ENCODE measurements around the gene CSRP3. TPM values are rescaled to one million over a fixed set of nuclear protein-coding genes. Genes with fewer than 3 reads are reported as not detected.

The CSRP3 gene
- total RNA-seq, 1 experiment from 2014 or later: not detected

GRCh38 chr11:19194620-19195308 is 7.0 kb downstream of the CSRP3 start:
- in situ Hi-C loops (cut with HindIII; ENCODE audit: low pct_unique_long_range_greater_than_20kb, low sequenced_read_pairs): no loop called here
- DNase-seq (ENCODE audit: low read depth): no peak

GRCh38 chr11:19193916-19194315 is 7.9 kb downstream of the CSRP3 start:
- in situ Hi-C loops (cut with HindIII; ENCODE audit: low pct_unique_long_range_greater_than_20kb, low sequenced_read_pairs): no loop called here
- DNase-seq (ENCODE audit: low read depth): no peak

- no peak for DNase-seq (ENCODE audit: low read depth)
- in situ Hi-C loops (cut with HindIII; ENCODE audit: low pct_unique_long_range_greater_than_20kb, low sequenced_read_pairs): no loop called here
Observed at GRCh38 chr11:19191530-19192169, 10.1 kb downstream of the CSRP3 start.

GRCh38 chr11:19187833-19188258 is 13.9 kb downstream of the CSRP3 start:
- in situ Hi-C loops (cut with HindIII; ENCODE audit: low pct_unique_long_range_greater_than_20kb, low sequenced_read_pairs): no loop called here

GRCh38 chr11:19187114-19187832 is 14.5 kb downstream of the CSRP3 start:
- in situ Hi-C loops (cut with HindIII; ENCODE audit: low pct_unique_long_range_greater_than_20kb, low sequenced_read_pairs): no loop called here
- no peak for DNase-seq (ENCODE audit: low read depth)

More at GRCh38 chr11:19187833-19188258, 13.9 kb downstream of the CSRP3 start:
- no peak for DNase-seq (ENCODE audit: low read depth)

- DNase-seq (ENCODE audit: low read depth): no peak
- in situ Hi-C loops (cut with HindIII; ENCODE audit: low pct_unique_long_range_greater_than_20kb, low sequenced_read_pairs): no loop called here
Observed at GRCh38 chr11:19185516-19186052, 16.2 kb downstream of the CSRP3 start.

- DNase-seq (ENCODE audit: low read depth): no peak
- in situ Hi-C loops (cut with HindIII; ENCODE audit: low pct_unique_long_range_greater_than_20kb, low sequenced_read_pairs): no loop called here
Observed at GRCh38 chr11:19185036-19185435, 16.7 kb downstream of the CSRP3 start.

- DNase-seq (ENCODE audit: low read depth): no peak
- in situ Hi-C loops (cut with HindIII; ENCODE audit: low pct_unique_long_range_greater_than_20kb, low sequenced_read_pairs): no loop called here
Observed at GRCh38 chr11:19183646-19184045, 18.1 kb downstream of the CSRP3 start.

- no peak for DNase-seq (ENCODE audit: low read depth)
- in situ Hi-C loops (cut with HindIII; ENCODE audit: low pct_unique_long_range_greater_than_20kb, low sequenced_read_pairs): no loop called here
Observed at GRCh38 chr11:19181531-19182261, 20.1 kb downstream of the CSRP3 start.

- in situ Hi-C loops (cut with HindIII; ENCODE audit: low pct_unique_long_range_greater_than_20kb, low sequenced_read_pairs): no loop called here
- no peak for DNase-seq (ENCODE audit: low read depth)
Observed at GRCh38 chr11:19176629-19177186, 25.1 kb downstream of the CSRP3 start.

GRCh38 chr11:19173964-19174638 is 27.7 kb downstream of the CSRP3 start:
- no peak for DNase-seq (ENCODE audit: low read depth)
- in situ Hi-C loops (cut with HindIII; ENCODE audit: low pct_unique_long_range_greater_than_20kb, low sequenced_read_pairs): no loop called here

GRCh38 chr11:19173004-19173689 is 28.6 kb downstream of the CSRP3 start:
- in situ Hi-C loops (cut with HindIII; ENCODE audit: low pct_unique_long_range_greater_than_20kb, low sequenced_read_pairs): no loop called here
- no peak for DNase-seq (ENCODE audit: low read depth)

GRCh38 chr11:19168090-19168489 is 33.7 kb downstream of the CSRP3 start:
- in situ Hi-C loops (cut with HindIII; ENCODE audit: low pct_unique_long_range_greater_than_20kb, low sequenced_read_pairs): no loop called here
- DNase-seq (ENCODE audit: low read depth): no peak

GRCh38 chr11:19164881-19165280 is 36.9 kb downstream of the CSRP3 start:
- in situ Hi-C loops (cut with HindIII; ENCODE audit: low pct_unique_long_range_greater_than_20kb, low sequenced_read_pairs): no loop called here
- DNase-seq (ENCODE audit: low read depth): no peak

- no peak for DNase-seq (ENCODE audit: low read depth)
- in situ Hi-C loops (cut with HindIII; ENCODE audit: low pct_unique_long_range_greater_than_20kb, low sequenced_read_pairs): no loop called here
Observed at GRCh38 chr11:19164230-19164855, 37.4 kb downstream of the CSRP3 start.

GRCh38 chr11:19163617-19164016 is 38.2 kb downstream of the CSRP3 start:
- peak; percentile 16 for DNase-seq (ENCODE audit: low read depth)
- in situ Hi-C loops (cut with HindIII; ENCODE audit: low pct_unique_long_range_greater_than_20kb, low sequenced_read_pairs): no loop called here
